Natural killer cell (primary cell): Measurements from ENCODE around the gene HARBI1. TPM values are rescaled to one million over a fixed set of nuclear protein-coding genes. Genes with fewer than 3 reads are reported as not detected.

Experiments
- ATAC-seq, 3 donors: fragments of 150-1000 bp in 2 of 3; fragments of 200-7000 bp in 1 of 3; cut with Tn5 transposase; 1 replicate in 1 of 3; 2 replicates in 2 of 3; pipeline ENCODE4 v1.10.0; 2021; ENCODE audit warnings: mild to moderate bottlenecking in 2 of 3, moderate library complexity in 2 of 3
- DNase-seq, 2 donors: peaks; one replicate each; pipeline versions ENCODE4 v3.0.0 to v3.0.0-alpha.2; 2013 to 2021; ENCODE audit warnings: mixed read lengths in 1 of 2
- H3K27ac ChIP-seq: one replicate; pipeline ENCODE4 v1.5.1; 2013; ENCODE audit warnings: mild to moderate bottlenecking, low read length
- H3K27me3 ChIP-seq: one replicate; pipeline ENCODE4 v1.6.1; 2013; ENCODE audit warnings: low read length; ENCODE audit not compliant: control insufficient read depth, insufficient read depth
- H3K36me3 ChIP-seq: one replicate; pipeline ENCODE4 v1.6.1; 2013; ENCODE audit warnings: low read length; ENCODE audit not compliant: control insufficient read depth, insufficient read depth
- H3K4me1 ChIP-seq: one replicate; pipeline ENCODE4 v1.6.1; 2013; ENCODE audit warnings: low read length; ENCODE audit not compliant: control insufficient read depth, insufficient read depth
- H3K4me3 ChIP-seq: one replicate; pipeline ENCODE4 v1.5.1; 2013; ENCODE audit warnings: low read length
- H3K9me3 ChIP-seq: one replicate; pipeline ENCODE4 v1.6.1; 2013; ENCODE audit warnings: low read length; ENCODE audit not compliant: control insufficient read depth, insufficient read depth
- H3K27ac Mint-ChIP-seq, 2 donors: one replicate each; pipeline ENCODE4 v1.8.0; 2022; ENCODE audit warnings: mild to moderate bottlenecking in 2 of 2, mixed read lengths in 2 of 2, moderate library complexity in 1 of 2
- H3K27me3 Mint-ChIP-seq, 2 donors: one replicate each; pipeline ENCODE4 v1.8.0; 2022; ENCODE audit warnings: low read depth in 2 of 2, mixed read lengths in 2 of 2
- H3K36me3 Mint-ChIP-seq: one replicate; pipeline ENCODE4 v1.8.0; 2022; ENCODE audit warnings: mixed read lengths
- H3K4me1 Mint-ChIP-seq, 2 donors: one replicate each; pipeline ENCODE4 v1.8.0; 2022; ENCODE audit warnings: mixed read lengths in 2 of 2
- H3K4me3 Mint-ChIP-seq: one replicate; pipeline ENCODE4 v1.8.0; 2022; ENCODE audit warnings: mild to moderate bottlenecking, moderate library complexity, mixed read lengths
- H3K9me3 Mint-ChIP-seq, 2 donors: one replicate each; pipeline ENCODE4 v1.8.0; 2022; ENCODE audit warnings: mixed read lengths in 2 of 2
- WGBS: methylation state at CpG from one replicate; pipeline ENCODE4 v1.1.7; 2013; ENCODE audit warnings: missing lambda C conversion rate; ENCODE audit not compliant: insufficient coverage; 5-methylcytosine and 5-hydroxymethylcytosine counted together
- intact Hi-C: fragments of 100-400 bp; cut with micrococcal nuclease; formaldehyde crosslinking; loops from one replicate; pipeline ENCODE4 v1.14.2; 2022
- total RNA-seq, 4 donors: library from RNA; stranded (reverse); fragments of 120-200 nt in 1 of 4; gene quantifications; one replicate each; pipeline versions ENCODE4 v1.2.3 to v1.2.4, GENCODE V29; 2013 to 2022
- TF ChIP-seq, protein P1 (sequence below): fragments of 200-600 bp; IDR thresholded peaks from one replicate; pipeline ENCODE4 v1.8.0; 2022; ENCODE audit warnings: antibody characterized with exemption

The HARBI1 gene
- total RNA-seq, 3 donors from 2014 or later (not counting 1 experiment from before 2014, with no cell fraction given) = 9.9 to 16.8 (median 12.7) TPM

DNA sequence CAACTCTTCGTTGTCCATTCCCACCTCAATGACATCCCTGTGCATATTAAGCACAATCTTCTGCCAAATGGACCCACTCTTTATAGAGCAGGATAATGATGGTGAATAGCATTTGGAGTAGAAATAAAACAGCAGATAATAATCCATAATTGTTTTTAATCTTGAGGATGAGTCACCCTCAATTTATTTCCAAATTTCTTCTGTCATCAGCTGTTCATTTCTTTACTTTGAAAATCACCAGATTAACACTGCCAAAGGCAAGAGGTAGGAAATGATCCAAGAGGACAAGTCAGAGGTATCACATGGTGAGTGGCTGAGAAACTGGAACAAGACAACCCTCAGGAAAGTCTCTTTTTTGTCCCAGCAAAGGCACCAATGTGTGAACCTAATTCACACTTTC, 15.9 kb downstream of the HARBI1 start:
- Mint-ChIP-seq H3K4me1 (no peaks in the 10 kb centered on the region), H3K36me3 (no peaks in the 10 kb centered on the region), H3K9me3 (no peaks in the 10 kb centered on the region), H3K4me3 (no peak overlapping the region), H3K27me3 (no peaks in the 10 kb centered on the region), H3K27ac (no peak overlapping the region)
- Histone ChIP-seq H3K27ac (no peak overlapping the region), H3K4me3 (no peak overlapping the region), H3K4me1 (no peaks in the 10 kb centered on the region), H3K36me3 (peaks cover 6% of the 10 kb centered on the region), H3K9me3 (no peaks in the 10 kb centered on the region), H3K27me3 (no peaks in the 10 kb centered on the region)
- no peak for ATAC-seq
- TF ChIP-seq, protein P1, sequence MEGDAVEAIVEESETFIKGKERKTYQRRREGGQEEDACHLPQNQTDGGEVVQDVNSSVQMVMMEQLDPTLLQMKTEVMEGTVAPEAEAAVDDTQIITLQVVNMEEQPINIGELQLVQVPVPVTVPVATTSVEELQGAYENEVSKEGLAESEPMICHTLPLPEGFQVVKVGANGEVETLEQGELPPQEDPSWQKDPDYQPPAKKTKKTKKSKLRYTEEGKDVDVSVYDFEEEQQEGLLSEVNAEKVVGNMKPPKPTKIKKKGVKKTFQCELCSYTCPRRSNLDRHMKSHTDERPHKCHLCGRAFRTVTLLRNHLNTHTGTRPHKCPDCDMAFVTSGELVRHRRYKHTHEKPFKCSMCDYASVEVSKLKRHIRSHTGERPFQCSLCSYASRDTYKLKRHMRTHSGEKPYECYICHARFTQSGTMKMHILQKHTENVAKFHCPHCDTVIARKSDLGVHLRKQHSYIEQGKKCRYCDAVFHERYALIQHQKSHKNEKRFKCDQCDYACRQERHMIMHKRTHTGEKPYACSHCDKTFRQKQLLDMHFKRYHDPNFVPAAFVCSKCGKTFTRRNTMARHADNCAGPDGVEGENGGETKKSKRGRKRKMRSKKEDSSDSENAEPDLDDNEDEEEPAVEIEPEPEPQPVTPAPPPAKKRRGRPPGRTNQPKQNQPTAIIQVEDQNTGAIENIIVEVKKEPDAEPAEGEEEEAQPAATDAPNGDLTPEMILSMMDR = no peak
- intact Hi-C loops = no loop called here
- WGBS = no CpG with 5 or more reads among the region's 1 CpG
- no peak for DNase-seq

DNA sequence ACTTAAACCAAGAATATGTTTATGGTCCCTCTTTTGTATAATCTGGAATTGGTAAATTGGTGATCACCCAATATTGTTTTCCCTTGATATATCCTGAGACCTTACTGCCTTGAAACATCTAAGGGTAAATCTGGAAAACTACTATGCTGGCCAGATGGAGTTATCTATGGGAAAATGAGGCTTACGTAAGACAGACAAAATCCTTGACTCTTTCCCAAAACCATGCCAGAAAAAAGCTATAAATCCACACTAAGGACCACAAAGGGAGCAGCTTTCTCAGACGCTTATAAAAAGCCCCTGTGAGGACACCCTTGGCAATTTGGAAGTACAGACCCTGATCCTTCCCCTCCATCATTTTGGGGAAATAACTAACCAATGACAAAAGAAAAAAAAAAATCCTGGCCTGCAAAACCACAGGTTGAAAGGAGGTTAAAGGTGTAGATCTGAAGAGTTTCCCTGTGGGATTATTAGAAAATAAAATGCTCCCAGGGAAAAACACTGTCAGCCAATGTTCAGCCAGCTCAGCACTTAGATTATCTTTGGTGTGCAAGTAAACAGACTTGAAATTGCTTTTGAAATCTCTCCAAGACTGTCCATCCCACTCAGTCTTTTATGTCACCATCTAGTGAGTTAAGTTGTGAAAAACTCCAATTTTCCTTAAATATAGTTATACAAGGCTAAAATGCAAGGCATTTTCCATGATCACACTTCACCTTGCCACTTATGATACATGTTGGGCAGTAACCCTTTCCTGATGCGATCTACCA, 16.6 kb downstream of the HARBI1 start:
- no peaks in the 10 kb centered on the region for H3K4me1 Mint-ChIP-seq
- DNase-seq (no peak), ATAC-seq (no peak)
- H3K9me3 Mint-ChIP-seq = no peaks in the 10 kb centered on the region
- H3K27ac Mint-ChIP-seq = peak overlapping the region in 1 of 2 donors; percentile 44
- H3K36me3 Mint-ChIP-seq = no peaks in the 10 kb centered on the region
- TF ChIP-seq, protein P1 = no peak
- WGBS = 100% methylated on average over 3 of the region's 3 CpGs
- intact Hi-C loops = no loop called here
- Histone ChIP-seq H3K27ac (no peak overlapping the region), H3K4me3 (no peak overlapping the region), H3K27me3 (no peaks in the 10 kb centered on the region), H3K36me3 (peaks cover 6% of the 10 kb centered on the region), H3K4me1 (no peaks in the 10 kb centered on the region), H3K9me3 (no peaks in the 10 kb centered on the region)
- no peaks in the 10 kb centered on the region for H3K27me3 Mint-ChIP-seq
- no peak overlapping the region for H3K4me3 Mint-ChIP-seq

DNA sequence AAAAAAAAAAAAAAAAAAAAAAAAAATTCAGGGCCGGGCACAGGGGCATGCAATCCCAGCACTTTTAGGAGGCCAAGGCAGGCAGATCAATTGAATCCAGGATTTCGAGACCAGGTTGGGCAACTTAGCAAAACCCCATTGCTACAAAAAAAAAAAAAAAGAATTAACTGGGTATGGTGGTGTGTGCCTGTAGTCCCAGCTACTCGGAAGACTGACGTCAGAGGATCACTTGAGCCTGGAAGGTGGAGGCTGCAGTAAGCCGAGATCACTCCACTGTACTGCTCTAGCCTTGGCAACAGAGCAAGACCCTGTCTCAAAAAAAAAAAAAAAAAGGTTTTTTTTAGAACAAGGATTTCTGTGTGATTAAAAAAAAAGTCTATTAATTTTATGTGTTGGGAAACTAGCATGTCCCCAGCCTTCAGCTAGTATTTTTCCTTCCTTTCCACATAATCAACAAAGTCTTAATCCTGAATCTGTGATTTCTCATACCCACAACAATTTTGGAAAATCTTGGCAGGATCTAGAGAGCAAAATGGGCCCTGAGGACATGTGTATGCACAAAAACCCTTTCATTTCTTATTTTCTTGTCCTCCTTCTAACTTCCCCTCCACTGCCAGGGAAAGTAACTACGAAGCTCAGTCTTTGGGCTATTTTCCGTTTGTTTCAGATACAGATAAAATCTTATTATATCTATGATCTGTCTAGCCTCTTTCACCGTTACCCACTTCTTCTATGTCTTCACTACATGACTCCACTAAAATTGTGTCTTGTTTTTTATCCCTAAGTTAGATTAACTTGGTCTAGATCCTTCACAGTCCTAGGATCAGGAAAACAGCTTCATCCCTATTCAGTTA, 17.5 kb downstream of the HARBI1 start:
- H3K4me3 Mint-ChIP-seq = no peak overlapping the region
- H3K27me3 Mint-ChIP-seq = no peaks in the 10 kb centered on the region
- H3K36me3 Mint-ChIP-seq = no peaks in the 10 kb centered on the region
- H3K9me3 Mint-ChIP-seq = no peaks in the 10 kb centered on the region
- peak overlapping the region in 1 of 2 donors; percentile 44 for H3K27ac Mint-ChIP-seq
- no peaks in the 10 kb centered on the region for H3K27me3 ChIP-seq
- H3K27ac ChIP-seq = no peak overlapping the region
- DNase-seq (no peak), ATAC-seq (peak in 1 of 3 donors; percentile 46)
- intact Hi-C loops = no loop called here
- H3K4me1 ChIP-seq = no peaks in the 10 kb centered on the region
- TF ChIP-seq, protein P1 = no peak
- H3K4me1 Mint-ChIP-seq = no peaks in the 10 kb centered on the region
- WGBS = 92% methylated on average over 7 of the region's 8 CpGs
- H3K9me3 ChIP-seq = no peaks in the 10 kb centered on the region
- H3K4me3 ChIP-seq = no peak overlapping the region
- H3K36me3 ChIP-seq = peaks cover 6% of the 10 kb centered on the region
